GM18867 (cell line): ENCODE measurements around the gene CRYGA.
"Not testable (repeated sequence)": the region's sequence is repeated elsewhere in the genome, so short reads cannot be mapped to it uniquely, and the experiment has no call there.

Experiments
- ATAC-seq: cut with Tn5 transposase; IDR thresholded peaks from one replicate; pipeline ENCODE4 v1.9.1; 2021; ENCODE audit warnings: mild to moderate bottlenecking, moderate library complexity; ENCODE audit not compliant: unreplicated experiment

Gene CRYGA

DNA sequence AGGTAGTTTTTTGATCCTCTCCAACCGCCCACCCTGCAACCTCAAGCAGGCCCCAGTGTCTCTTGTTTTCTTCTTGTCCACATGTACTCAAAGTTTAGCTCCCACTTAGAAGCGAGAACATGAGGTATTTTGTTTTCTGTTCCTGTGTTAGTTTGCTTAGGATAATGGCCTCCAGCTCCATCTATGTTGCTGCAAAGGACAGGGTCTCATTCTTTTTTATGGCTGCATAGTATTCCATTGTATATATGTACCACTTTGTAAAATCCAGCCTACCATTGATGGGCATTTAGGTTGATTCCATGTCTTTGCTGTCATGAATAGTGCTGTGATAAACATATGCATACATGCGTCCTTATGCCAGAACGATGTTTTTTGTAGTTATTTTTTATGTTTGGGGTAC, 36.3 kb downstream of the CRYGA start:
- ATAC-seq, result no peak

DNA sequence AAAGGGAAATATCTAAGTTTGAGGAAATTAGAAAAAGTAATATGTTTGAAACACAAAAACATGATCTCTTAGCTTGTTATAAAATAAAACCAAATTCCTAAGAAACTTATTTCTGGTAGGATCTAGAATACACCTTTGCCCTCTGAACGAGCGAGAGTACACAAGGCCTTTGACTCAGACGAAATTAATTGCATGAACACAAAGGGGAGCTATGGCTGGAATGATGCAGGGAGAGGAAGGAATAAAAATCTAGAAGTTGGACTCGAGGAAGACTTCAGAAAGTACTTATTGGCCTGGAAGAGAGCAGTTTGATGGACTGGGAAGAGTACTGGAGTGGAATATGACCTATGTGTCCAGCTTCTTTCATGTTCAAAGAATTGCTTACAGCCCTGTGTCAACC, 38.1 kb downstream of the CRYGA start:
- ATAC-seq, result no peak

DNA sequence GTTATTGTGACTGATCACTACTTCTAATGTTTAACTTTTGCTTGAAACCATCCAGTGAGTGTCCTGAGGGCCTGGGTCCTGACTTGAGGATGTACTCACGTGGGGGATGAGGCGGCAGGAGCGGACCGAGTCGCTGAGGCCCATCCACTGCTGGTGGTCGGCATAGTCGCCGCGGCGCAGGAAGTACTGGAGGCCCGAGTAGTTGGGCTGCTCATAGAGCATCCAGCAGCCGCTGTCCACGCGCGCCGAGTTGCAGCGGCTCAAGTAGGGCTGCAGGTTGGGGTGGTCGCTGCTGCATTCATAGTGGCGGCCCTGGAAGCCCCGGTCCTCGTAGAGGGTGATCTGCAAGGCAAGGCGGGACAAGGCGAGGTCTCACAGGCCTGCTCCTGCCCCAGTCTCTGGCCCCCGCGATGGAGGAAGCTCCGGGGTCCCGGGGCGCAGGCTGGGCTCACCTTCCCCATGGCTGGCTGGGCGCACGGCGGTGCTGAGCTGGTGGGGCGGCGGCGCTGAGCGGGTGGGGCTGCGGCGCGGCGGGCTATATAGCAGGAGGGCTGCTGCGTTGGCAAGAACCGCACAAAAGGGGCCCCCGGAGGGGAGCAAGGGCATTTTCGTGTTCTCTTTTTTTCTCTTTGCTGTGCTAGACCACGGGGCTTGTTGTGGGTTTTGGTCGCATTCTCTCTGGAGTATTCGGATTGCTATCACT, 39.2 kb downstream of the CRYGA start, which contains the start of gene CRYGD:
Gene CRYGD, minus strand, starts transcription at position 512 of the 703 bp plus-strand sequence. Its CDS starts 51 bp downstream, at position 461.
- ATAC-seq, result not testable (repeated sequence)

DNA sequence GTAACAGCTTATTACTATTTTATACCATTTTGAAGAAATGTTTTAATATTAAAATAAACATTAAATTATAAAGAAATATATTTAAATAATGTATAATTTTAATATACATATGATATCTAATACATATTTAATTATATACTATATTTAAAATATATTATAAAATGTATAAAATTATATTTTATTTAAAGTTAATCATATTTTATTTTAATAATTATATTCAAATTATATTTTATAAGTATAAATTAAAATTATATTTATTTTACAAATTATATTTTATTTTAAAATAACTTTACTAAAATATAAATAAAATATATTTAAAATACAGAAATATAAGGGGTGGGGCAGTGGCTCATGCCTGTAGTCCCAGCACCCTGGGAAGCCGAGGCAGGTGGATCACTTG, 41.1 kb downstream of the CRYGA start:
- ATAC-seq, result no peak

DNA sequence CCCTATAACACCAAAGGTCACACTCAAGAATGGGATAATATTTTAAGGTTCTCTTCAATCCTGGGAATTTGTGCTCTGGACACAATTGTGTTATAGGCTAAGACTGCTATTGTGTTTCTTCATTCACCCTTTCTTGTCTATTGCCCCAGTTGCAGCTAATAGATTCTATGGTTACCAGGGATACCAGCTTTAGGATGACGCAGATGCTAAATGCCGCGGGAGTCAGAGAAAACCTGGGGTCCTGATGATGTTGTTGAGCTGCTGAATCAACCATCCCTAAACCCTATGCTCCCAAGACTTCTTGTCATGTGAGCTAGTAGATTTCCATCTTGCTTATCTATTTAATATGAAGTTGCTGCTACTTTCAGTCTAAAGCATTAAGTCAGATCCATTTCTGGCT, 44.5 kb downstream of the CRYGA start:
- ATAC-seq, result no peak

DNA sequence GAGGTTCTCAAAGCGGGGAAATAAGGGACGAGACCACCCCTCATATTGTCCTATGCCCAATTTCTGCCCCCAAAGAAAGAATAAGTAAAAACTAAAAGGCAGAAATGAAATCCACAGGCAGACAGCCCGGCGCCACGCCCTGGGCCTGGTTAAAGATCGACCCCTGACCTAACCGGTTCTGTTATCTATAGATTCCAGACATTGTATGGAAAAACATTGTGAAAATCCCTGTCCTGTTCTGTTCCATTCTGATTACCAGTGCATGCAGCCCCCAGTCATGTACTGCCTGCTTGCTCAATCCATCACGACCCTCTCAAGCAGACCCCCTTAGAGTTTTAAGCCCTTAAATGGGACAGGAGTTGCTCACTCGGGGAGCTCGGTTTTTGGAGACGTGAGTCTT, 46.0 kb downstream of the CRYGA start:
- not testable (repeated sequence) for ATAC-seq

DNA sequence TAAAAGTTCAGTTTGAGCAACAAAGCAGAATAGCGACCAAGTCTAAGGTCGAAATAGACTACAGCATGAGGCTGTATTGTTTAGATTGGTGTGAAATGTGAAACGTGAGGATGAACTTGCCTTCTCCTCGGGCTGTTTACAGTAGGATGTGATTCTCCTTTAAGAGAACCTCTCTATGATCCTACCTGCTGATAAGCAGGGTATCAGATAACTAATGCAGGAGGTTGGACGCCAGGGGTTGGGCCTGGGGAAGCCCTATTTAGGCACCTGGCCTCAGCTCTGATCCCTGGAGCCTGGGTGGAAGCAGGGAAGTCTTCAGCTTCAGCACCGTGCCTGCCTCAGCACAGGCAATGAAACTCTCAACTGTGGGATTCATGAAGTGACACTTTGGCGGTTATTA, 50.4 kb downstream of the CRYGA start:
- ATAC-seq, result no peak

DNA sequence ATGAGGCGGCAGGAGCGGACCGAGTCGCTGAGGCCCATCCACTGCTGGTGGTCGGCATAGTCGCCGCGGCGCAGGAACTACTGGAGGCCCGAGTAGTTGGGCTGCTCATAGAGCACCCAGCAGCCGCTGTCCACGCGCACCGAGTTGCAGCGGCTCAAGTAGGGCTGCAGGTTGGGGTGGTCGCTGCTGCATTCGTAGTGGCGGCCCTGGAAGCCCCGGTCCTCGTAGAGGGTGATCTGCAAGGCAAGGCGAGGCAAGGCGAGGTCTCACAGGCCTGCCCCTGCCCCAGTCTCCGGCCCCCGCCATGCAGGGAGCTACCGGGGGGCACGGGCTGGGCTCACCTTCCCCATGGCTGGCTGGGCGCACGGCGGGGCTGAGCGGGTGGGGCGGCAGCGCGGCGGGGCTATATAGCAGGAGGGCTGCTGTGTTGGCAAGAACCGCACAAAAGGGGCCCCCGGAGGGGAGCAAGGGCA, 51.1 kb downstream of the CRYGA start:
- ATAC-seq, result not testable (repeated sequence)
